Measurements from ENCODE around the gene PRKAR1B.
A peak's percentile ranks its signal among the peaks of the same experiment; 100 is the strongest.

PRKAR1B gene

GRCh38 chr7:601036-601594, 126.0 kb downstream of the PRKAR1B start:
- DNase-seq = no peak

- no peak for DNase-seq
These were observed 126.7 kb downstream of the PRKAR1B start for GRCh38 chr7:600149-601035.

- DNase-seq = no peak
These were observed 128.2 kb downstream of the PRKAR1B start for GRCh38 chr7:598899-599298.

DNA sequence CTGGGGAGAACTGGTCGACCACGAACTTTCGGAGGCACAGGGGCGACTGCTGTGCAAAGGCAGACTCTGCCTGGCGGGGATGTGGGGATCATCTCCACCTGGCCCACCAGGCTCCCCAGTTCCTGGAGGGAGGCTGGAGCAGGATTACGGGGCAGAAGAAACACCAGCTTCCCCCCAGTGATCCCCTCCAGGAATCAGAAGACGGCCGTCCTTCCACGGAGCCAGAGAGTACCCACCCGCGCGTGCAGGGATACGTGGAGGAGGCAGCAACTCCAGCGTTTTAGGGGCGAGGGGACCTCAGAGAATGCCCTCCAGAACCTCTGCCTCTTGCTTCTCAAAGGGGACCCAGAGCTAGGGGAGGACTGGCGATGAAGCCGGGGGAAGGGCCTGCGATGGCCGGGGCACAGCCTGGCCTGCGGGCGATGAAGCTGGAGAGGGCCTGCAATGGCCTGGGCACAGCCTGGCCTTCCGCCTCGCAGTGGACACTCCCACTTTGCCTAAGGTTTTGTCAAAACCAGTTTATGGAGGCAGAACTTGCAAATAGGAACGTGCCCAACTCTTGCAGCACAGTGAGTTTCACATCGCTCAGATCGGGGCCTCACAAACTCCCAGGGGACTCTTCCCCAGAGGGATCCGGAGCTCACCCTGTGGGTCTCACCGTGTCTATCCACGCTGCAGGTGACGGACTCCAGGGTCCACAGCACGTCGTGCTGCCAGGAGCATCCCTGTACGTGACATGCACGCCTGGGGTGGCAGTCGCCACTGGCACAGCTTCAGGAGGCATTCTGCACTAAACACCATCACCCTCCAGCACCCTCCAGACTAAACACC, 129.5 kb downstream of the PRKAR1B start:
- DNase-seq = no peak

- no peak for DNase-seq
These were observed 130.3 kb downstream of the PRKAR1B start for GRCh38 chr7:596819-597182.

DNA sequence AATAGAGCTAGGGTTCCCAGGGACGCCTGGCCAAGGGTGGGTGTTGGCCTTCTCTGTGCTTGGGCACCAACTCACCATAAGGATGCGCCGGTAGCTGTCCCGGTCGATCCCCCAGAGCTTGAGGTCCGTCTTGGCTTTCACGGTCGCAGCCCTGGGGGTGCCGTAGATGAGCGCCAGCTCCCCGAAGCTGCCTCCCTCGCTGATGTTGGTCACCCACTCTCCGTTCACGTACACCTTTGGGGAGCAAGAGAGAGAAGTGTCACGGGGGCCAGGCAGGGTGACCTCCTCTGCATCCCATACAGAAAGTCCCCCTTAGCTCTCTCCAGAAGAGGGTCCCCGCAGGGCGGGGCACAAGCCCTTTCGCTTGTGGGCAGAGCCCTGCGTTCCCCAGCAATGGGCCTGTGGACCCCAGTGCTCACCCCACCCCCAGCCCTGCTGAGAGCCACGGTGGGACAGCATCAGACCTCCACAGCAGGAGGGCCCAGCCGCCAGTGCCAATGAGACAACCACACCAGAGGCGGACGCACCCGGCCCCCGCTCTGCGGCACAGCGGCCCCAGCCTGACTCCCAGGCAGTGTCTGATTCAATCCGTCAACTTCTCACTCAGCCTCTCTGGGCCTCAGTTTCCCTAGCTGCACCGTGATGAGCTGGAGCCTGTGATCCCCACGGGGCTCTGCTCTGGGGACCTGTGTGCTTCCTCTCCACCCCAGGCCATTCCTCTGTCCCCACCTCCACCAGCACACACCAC, 130.8 kb downstream of the PRKAR1B start:
- DNase-seq = no peak

GRCh38 chr7:595621-596010, 131.5 kb downstream of the PRKAR1B start:
- no peak for DNase-seq

DNA sequence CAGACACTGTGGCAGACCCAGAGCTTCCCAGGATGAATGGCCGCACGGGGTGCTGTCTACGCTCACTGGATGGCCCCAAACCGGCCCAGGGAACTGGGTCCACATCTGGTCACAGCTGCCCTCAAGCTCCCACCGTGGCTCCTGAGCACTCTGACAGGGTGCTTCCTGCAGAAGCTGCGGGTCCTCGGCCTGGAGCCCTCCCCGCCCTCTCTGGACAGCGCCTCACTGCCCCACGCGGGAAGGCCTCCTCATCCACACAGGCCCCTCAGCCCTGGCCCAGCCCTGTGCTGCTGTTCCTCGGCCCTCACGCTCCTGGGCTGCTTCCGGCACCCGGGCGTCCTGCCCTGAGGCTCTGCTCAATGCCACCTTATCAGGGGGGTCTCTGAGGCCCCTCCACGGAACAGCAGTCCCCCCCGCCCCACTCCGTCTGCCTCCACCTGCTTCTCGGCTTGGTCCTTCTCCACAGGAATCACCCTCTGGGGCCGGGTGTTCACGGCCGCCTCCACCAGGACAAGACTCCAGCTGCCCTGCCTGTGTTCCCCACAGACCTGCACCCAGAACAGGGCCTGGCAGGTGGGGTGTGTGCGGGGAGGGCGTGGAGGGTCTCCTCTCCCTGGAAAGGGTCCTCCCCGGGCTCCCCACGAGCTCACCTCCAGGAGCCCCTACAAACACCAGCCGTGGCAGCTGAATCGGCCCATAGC, 132.0 kb downstream of the PRKAR1B start:
- DNase-seq = no peak

DNA sequence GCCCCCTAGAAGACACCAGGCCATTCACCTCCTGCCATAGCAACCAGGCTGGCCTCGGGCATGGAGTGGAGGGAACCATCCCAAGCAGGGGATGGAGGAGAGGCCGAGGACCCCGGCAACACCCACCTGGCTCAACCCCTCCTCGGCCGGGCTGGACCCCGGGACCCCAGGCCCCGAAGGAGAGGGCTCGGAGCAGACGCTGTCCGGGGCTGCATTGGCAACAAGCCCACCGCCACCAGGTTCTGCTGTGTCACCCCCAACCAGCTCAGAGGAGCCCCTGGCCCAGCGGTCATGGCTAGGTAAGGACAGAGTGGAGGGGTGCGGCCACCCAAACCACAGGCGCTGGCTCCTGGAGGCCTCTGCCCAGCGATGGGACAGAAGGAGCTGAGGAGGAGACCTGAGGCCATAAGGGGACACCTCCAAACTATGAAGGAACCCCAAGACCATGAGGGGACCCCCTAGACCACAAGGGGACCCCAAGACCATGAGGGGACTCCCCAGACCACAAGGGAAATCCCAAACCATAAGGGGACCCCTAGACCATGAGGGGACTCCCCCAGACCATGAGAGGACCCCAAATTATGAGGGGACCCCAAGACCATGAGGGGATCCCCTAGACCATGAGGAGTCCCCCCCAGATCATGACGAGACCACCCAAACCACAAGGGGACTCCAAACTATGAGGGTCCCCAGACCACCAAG, 132.7 kb downstream of the PRKAR1B start:
- no peak for DNase-seq

DNA sequence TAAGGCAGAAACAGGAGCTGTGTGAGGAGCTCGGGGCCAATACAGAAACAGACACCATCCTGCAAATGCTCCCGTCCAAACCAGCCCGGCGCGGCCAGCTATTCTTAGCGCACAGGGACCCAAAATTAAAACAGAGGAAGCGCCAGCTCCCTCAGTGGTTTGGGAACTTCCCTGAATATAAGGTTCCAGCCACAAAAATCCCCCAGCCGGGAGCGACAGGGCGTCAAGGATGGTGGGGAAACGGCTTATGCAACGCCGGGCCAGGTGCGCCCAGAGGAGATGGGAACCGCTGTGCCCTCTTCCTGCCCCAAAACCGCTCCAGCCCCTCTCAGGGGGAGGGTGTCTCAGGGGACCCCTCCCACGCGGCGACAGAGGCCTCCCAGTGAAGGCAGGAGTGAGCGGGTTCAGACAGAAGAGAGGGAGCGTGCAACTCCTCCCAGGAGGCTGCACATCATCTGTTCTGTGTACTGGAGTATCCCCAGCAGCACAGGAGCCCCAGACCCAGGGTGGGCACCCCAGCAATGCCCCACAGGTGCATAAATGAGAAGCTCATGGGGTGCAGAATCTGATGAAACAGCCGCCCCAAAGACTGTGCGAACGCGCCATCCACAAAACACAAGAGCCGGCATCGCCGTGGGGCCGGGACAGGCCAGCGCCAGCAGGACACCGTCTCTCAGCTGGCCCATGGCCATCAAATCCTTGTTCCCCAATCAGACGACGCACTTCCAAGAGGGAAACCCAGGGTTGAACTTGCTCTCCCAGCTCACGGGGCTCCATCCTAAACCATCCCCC, 133.6 kb downstream of the PRKAR1B start:
- DNase-seq = no peak

DNA sequence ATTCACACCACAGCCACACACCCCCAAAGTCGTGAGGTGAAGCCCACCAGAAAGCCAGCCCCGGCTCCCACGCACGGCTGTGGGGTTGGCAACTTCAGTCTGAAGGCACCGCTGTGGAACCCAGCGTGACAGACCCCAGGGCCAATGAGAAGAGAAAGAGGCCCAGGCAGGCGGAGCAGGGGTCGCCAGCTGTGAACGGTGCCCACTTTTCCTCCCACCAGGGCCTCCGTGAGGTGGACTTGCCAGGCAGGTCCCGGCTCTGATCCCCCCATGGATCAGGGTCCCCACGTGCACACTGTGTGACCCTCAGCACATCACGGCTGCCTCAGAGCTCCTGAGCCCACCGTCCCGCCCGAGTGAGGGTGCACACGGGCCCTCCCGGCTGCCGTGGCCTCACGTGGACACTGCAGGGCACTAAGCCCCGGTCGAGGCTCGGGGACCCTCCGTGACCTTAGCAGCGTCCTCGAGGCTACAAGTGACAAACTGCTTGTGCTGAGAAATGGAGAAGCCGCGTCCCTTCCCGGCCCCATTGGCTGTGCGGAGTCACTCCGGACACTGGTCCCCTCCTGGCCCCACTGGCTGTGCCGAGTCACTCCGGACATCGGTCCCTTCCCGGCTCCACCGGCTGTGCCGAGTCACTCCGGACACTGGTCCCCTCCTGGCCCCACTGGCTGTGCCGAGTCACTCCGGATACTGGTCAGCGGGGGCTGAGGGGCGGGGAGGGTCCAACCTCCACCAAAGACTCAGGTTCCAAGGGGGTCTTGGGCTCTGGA, 135.0 kb downstream of the PRKAR1B start:
- DNase-seq = no peak

DNA sequence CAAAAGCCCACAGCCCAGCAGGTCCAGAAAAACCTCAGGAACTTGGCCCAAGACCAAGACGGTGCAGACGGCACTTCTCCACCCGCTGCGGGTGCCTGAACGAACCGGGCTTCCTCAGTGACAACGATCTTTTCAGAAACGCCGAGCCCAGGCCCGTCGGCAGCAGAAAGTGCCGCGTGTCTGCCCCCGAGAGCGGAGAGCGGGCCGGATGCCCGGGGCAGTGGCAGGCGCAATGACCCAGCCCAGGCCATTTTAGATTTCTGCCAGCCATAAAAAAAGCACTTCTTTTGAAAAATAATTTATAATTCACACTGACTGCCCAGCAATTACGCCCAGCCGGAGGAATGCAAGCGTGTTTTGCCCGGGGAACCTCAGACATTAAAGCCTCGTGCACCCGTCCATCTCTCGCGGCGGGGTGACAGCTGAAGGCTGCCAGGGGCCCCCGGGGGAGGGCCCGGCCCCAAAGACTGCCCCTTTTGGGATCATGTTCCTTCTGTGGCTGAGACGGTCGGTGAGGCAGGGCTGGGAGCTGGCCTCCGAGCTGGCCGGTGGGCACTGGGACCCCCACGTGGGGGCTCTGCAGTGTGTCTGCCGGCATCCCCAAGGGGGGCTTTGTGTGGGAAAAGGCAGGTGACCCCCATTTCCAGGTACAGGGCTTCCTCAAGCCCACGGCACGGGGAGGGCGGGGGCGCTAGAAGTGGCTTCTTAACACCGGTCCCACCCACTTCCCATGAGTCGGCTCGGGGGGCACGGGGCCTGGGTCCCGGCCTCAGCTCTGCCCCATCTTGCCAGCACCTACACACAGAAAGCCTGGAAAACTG, 136.1 kb downstream of the PRKAR1B start:
- DNase-seq = peak; percentile 70

DNA sequence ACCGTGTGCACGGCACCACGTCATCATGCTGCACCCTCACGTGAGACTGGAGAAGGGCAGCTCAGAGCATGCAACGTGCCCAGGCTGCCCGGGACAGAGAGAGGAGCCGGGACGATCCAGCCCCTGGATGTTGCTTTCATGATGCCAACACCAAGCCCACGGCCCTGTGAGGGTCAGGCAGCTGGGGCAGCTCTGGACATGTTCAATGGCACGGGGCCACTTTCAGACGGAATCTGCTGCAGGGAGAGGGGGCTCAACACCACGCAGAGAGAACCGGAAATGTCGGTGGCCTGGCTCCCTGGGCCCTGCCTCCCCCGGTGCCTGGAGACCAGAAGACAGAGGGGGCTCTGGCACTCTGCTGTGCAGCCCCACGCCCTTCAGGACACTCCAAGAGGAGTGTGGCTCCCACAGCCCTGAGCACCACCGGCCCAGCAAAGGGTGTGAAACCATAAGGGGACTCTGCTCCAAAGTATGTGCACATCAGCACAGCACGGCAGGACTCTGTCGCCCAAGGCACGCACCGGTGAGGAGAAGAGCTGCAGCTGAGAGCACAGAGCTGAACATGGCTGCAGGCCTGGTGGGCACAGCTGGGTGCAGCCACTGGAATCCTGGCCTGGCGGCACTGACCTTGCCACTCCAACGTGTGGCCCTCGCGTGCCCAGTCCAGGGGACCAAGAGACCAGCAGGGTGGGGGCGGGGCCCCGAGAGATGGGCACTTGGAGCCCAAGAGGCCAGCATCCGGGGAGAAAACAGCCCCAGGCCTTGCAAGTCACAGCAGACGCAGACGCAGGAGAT, 137.1 kb downstream of the PRKAR1B start:
- DNase-seq = no peak

DNA sequence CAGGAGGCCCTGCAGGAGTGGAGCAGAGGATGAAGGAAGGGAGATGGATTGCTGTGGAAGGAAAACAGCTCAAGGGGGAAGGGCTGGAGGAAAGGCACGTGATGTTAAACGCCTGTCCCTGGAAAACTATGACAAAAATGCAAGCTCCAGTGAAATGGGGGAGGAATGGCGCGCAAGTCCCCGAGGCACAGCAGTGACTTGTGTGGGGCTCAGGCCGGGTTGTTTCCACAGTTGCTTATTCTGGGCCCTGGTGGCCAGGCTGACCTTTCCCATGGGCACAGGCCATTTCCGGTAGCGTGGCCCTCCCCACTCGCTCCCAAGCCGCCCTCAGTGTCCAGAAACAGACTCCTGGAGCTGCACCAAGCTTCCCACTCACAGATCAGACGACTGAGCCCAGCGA, 139.3 kb downstream of the PRKAR1B start:
- DNase-seq = no peak

DNA sequence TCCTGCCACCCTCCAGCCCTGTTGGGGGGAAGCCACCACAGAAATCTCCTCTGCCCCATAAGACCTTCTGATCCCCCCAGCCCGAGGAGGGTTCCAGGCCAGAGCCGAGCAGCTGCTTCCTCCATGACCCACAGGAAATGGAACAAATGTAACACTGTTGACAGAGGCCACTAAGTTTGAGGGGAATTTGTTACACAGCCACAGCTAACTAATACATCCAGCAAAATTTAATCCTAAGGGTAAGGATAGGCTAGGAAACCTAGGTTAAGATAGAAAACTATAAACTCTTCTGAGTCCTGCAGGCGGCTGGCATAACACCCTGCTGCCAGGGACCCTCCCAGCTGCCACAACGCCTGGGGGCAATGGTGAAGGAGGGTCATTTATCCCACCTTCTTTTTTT, 140.6 kb downstream of the PRKAR1B start:
- no peak for DNase-seq

- DNase-seq = no peak
These were observed 141.2 kb downstream of the PRKAR1B start for GRCh38 chr7:585873-586272.

DNA sequence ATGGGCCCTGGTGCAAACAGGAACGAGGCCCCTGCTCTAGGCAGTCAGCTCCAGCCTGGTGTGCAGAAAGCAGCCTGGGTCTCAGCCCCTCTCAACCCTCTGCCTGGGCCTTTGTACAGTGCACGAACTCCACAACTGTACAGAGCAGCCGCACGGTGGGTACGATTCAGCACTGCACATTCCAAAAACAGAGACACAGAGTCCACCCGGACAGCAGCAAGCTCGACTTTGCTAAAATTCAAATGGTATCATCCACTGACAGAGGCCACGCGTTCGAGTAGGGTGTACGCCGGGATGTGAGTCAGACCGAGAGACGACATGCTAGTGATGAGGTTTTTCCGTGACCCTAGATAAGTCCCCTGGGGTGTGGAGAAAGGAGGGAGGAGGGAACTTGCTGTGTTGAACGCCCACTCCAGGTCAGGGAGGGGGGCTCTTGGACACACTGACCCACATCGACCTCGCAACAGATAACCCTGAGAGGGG, 141.8 kb downstream of the PRKAR1B start:
- no peak for DNase-seq

DNA sequence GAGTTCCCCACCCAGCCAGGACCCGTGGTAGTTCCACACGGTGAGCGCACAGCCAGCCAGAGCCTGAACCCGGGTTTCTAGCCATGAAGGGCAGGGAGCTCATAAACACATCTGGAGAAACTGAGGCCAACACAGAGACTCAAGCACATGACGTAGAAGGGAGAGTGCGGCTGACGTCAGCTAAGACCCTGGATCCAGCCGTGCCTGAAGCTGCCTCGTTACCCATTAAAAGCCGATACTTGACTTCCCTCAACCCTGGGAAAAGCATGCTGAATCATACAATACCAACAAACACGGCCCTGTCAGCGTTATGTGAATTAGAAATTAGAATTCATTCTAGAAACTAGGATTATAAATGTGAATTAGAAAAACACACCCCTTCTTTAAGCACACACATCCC, 142.3 kb downstream of the PRKAR1B start:
- DNase-seq = no peak
